Activated T-cell treated with anti-CD3 and anti-CD28 coated beads for 1 hour (primary cell): ENCODE measurements around the gene PRRG4.
A peak's percentile ranks its signal among the peaks of the same experiment; 100 is the strongest.
"Not testable (repeated sequence)": the region's sequence is repeated elsewhere in the genome, so short reads cannot be mapped to it uniquely, and the experiment has no call there.

Source experiments
- DNase-seq: peaks from one replicate; pipeline ENCODE4 v3.0.0-alpha.2; 2020; ENCODE audit warnings: low read depth

PRRG4 gene

GRCh38 chr11:32885556-32885955 is 55.8 kb downstream of the PRRG4 start:
- DNase-seq: no peak

- DNase-seq: no peak
These were observed 56.5 kb downstream of the PRRG4 start for GRCh38 chr11:32886180-32886579.

- DNase-seq: not testable (repeated sequence)
These were observed 58.1 kb downstream of the PRRG4 start for GRCh38 chr11:32887707-32888383.

GRCh38 chr11:32888384-32888710 is 58.6 kb downstream of the PRRG4 start:
- DNase-seq: not testable (repeated sequence)

- DNase-seq: no peak
These were observed 59.1 kb downstream of the PRRG4 start for GRCh38 chr11:32888805-32889204.

- DNase-seq: no peak
These were observed 61.3 kb downstream of the PRRG4 start for GRCh38 chr11:32890843-32891656.

GRCh38 chr11:32891657-32892354 is 62.1 kb downstream of the PRRG4 start:
- DNase-seq: no peak

- peak; percentile 59 for DNase-seq
These were observed 62.8 kb downstream of the PRRG4 start, which contains the start of gene QSER1 for GRCh38 chr11:32892355-32893092. Gene QSER1, plus strand, starts transcription at chr11:32892811. Its CDS starts 315 bp downstream, at chr11:32893126.

- DNase-seq: no peak
These were observed 63.3 kb downstream of the PRRG4 start for GRCh38 chr11:32893093-32893342.

GRCh38 chr11:32893343-32894148 is 63.8 kb downstream of the PRRG4 start:
- DNase-seq: peak; percentile 25

- no peak for DNase-seq
These were observed 64.6 kb downstream of the PRRG4 start for GRCh38 chr11:32894149-32894827.

- no peak for DNase-seq
These were observed 65.2 kb downstream of the PRRG4 start for GRCh38 chr11:32894921-32895320.

- no peak for DNase-seq
These were observed 65.7 kb downstream of the PRRG4 start for GRCh38 chr11:32895471-32895870.

GRCh38 chr11:32897103-32897502 is 67.4 kb downstream of the PRRG4 start:
- no peak for DNase-seq

GRCh38 chr11:32899438-32899837 is 69.7 kb downstream of the PRRG4 start:
- no peak for DNase-seq

GRCh38 chr11:32902089-32902665 is 72.5 kb downstream of the PRRG4 start:
- DNase-seq: no peak

- DNase-seq: no peak
These were observed 75.4 kb downstream of the PRRG4 start for GRCh38 chr11:32905028-32905667.
